Skeletal muscle cell (primary cell): ENCODE results near the gene UGT1A4.

Source experiments
- DNase-seq: peaks from one replicate; pipeline ENCODE4 v3.0.0-alpha.2; 2010; ENCODE audit warnings: low read depth
- H3K4me3 ChIP-seq: 2 replicates; pipeline ENCODE4 v1.5.1; 2011; ENCODE audit warnings: low read depth, mild to moderate bottlenecking, control low read depth, low read length, moderate library complexity

UGT1A4 gene

DNA sequence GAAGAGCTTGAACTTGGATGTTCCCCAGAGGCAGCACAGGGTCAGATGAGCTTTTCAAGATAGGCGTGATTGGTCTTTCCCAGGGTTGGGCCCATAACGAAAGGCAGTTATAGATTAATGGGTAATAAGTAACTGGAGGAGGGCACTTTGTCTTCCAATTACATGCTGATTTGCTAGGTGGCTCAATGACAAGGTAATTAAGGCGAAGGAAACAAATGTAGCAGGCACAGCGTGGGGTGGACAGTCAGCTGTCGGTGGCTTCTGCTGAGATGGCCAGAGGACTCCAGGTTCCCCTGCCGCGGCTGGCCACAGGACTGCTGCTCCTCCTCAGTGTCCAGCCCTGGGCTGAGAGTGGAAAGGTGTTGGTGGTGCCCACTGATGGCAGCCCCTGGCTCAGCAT, at the start of gene UGT1A4:
UGT1A4 (plus strand) TSS at position 185 of the 400 bp plus-strand sequence; CDS start at position 270, 85 bp downstream.
- no peak within 1 kb of the TSS for H3K4me3 ChIP-seq
- no peak for DNase-seq

DNA sequence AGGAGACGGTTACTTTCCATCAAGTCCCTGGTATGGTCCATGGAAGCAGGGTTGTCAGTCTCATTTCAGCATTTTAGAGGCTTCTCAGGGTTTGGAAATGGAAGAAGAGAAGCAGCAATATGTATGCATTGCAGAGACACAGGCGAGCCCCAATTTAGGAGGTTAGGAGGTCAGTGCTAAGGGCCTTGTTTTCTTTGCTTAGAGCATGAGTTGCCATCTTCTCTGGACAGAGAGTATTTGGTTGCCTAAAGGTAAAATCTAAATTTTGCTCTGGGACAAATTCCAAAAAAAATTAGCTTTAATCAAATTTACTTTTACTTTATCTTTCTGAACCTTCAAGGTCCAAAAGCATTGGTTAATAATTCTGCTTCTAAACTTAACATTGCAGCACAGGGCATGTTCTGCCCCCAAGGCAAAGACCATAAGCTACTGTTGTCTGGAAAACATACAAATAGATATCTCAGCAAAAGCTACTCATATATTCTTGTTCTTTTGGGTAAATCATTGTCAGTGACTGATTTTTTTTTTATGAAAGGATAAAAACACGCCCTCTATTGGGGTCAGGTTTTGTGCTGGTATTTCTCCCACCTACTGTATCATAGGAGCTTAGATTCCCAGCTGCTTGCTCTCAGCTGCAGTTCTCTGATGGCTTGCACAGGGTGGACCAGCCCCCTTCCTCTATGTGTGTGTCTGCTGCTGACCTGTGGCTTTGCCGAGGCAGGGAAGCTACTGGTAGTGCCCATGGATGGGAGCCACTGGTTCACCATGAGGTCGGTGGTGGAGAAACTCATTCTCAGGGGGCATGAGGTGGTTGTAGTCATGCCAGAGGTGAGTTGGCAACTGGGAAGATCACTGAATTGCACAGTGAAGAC, 47.0 kb upstream of the UGT1A4 start, which contains the start of gene UGT1A9:
UGT1A9 (plus strand) TSS at position 609 of the 872 bp plus-strand sequence; CDS start at position 646, 37 bp downstream.
- no peak for DNase-seq
- H3K4me3 ChIP-seq = no peak within 1 kb of the TSS

DNA sequence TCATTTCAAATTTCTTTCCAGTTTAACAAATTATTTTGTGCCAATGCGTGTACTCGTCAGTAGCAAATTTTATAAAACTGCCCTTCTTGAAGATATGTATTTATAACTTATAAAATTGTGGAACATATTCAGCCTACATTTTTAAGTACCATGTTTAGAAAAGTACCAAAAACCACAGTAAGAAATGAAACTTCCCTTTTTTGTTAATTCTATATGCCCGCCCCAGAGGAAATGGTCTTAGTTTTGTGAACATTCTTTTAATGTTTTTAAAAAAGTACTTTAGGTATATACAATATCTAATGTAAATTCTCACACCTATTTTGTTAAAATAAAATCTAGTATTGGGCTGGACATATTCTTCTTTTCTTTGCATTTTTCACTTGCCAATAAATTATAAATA, 45.6 kb upstream of the UGT1A4 start:
- H3K4me3 ChIP-seq = no peak overlapping the region
- no peak for DNase-seq

DNA sequence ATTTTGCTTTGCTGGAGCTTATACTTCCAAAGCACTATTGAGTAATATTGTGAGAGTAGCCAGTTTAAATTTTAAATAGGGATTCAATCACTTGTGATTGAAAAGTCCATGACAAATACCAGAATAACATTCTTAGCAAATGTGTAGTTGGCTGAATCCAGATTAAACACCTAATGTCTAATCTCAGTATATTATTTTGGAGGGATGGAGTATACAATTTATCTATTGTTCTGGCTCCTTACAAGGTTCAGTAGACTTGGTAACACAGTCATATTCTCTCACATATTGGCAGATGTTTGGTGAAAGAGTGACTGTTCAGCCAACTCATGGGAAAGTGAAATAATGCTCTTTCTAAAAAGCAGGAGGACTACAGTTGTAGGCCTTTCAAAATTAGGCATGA, 44.6 kb upstream of the UGT1A4 start:
- no peak overlapping the region for H3K4me3 ChIP-seq
- no peak for DNase-seq

DNA sequence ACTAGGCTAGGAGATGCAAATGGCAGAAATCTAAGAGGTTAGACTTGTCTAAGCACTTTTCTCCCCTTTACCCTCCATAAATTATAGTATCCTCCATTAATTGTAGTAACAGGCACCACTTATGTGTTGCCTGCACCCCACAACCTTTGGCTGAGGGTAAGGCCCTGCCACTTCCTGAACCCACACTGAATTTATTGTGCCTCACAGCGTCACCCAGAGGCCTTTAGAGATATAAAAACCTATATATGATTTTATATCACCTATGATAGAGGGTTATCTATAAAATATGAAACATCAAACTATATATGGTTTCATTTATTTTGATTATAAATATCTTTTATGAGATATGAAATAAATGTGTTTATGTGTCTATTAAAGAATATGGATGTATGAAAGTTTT, 44.2 kb upstream of the UGT1A4 start:
- no peak for DNase-seq
- no peak overlapping the region for H3K4me3 ChIP-seq

DNA sequence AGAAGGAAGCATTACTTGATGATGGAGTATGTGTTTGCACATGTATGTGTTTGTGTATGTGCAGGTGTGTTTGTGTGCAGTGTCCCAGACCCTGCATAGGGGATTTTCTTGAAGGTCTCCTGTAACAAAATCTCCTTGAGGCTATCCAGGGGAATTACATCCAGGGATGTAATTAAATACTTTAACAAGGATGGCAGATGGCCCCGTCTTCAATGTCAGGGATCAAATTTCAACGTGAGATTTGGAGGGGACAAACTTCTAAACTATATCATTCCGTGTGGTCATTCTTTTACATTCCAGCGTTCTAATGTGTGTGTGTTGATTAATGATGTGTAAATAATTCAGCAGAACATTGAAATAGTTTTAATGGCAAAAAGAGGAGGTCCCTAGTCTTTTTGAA, 43.5 kb upstream of the UGT1A4 start:
- no peak overlapping the region for H3K4me3 ChIP-seq
- DNase-seq = no peak

DNA sequence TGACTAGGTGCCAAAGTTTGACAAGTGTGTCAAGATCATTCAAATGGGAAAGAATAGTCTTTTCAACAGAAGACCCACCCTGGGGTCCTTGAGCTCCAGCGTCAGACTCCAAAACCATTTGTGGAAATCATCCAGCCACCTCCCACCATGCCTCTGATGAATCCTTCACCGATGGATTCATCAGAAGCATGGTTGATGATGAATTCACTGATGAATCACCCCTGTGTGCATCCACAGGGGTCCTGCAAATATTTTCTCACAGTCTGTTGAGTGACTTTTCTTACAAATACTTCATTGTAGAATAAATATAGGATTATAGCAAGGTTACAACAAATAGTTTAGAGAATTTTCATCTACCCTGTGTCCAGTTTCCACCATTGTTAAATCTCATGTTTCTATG, 42.5 kb upstream of the UGT1A4 start:
- no peak overlapping the region for H3K4me3 ChIP-seq
- no peak for DNase-seq

DNA sequence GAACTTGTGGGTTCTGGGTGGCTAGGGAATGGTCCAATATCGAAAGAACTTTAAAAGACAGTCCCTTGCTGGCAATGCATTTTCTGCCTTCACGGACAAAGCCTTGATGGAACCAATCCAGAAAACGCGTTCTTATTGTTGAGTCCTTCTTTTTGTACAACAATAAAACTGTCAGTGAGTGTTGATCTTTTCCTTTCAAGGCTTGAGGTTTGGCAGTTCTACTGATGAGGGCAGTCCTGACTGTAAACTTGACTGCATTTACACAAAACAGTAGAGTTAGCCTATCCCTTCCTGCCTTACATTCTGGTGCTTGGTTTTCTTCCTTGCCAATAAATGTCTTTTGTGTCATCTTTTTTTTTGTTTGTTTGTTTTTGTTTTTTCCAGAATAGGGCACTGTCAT, 39.3 kb upstream of the UGT1A4 start:
- DNase-seq = no peak
- H3K4me3 ChIP-seq = no peak overlapping the region

DNA sequence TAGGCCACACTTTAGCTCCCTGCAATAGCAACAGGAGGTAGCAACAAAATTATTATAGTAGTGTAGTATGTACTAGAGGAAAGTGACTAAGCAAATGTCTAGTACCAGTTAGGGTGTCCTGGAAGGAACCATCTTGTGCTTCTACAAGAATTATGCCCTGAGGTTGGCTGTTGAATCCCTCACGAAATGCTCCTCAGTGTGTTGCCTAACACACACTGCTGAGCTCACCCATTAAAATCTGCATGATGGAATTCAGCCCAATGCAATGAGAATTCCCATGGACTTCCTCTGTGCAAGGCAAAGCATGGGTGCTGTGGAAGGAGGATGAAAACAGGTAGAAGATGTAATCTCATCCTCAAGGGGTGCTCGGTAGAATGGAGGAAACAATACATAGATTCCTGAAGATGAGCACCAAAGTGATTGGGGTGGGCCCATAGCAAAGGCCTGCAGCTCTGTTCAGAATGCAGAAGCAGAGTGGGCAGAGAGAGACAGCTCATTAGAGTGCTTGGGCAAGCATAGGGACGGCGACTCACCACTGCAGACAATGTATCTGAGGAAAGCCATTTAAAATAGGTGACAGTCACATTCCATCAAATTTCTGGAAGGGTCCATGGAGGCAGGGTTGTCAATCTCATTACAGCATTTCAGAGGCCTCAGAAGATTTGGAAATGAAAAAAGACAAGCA, 38.0 kb upstream of the UGT1A4 start:
- H3K4me3 ChIP-seq = no peak overlapping the region
- no peak for DNase-seq

DNA sequence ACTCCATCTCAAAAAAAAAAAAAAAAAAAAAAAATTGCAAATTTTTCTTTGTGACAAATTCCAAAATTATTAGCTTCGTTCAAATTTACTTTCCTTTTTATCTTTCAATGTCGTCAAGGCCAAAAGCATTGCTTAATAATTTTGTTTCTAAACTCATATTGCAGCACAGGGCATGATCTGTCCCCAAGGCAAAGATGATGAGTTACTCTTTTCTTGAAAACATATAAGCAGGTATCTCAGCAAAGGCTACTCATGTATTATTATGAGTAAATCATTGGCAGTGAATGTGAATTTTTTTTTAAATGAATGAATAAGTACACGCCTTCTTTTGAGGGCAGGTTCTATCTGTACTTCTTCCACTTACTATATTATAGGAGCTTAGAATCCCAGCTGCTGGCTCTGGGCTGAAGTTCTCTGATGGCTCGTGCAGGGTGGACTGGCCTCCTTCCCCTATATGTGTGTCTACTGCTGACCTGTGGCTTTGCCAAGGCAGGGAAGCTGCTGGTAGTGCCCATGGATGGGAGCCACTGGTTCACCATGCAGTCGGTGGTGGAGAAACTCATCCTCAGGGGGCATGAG, 36.9 kb upstream of the UGT1A4 start, which contains the start of gene UGT1A7:
UGT1A7 (plus strand) TSS at position 381 of the 579 bp plus-strand sequence; CDS start at position 418, 37 bp downstream.
- no peak within 1 kb of the TSS for H3K4me3 ChIP-seq
- no peak for DNase-seq

DNA sequence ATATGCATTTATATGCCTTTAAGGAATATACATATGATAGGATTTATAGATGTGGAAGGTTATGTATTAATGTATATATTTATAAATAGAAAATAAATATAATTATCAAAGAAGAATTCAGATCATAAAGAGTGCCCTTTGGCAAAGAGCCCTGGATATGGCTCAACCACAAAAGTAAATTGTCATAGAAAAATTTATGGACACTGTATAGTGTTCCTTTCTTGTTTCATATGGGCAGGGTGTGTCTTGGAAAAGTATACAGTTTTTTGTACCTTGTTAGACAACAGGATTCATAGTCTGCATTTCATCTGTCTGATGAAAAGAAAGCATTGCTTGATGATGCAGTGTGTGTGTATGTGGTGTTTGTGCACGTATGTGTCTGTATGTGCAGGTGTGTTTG, 33.9 kb upstream of the UGT1A4 start:
- no peak overlapping the region for H3K4me3 ChIP-seq
- DNase-seq = no peak

DNA sequence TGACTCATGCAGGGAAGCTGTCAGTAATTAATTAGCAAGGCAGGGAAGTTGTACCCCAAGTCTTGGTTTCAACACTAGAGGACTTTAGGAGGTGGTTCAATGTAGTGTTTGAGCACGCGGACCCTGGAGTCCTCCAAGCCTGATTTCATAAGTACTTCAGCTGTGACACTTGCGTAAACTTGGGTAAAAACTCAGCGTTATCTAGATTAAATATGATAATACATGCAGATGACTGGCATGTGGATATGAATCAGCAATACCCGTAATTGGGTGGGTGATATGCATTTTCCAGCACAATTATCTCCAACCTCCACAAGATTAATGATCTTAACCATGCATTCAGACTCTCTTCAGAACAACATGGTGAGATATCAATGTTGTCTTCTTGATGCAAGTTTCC, 31.6 kb upstream of the UGT1A4 start:
- DNase-seq = no peak
- H3K4me3 ChIP-seq = no peak overlapping the region

DNA sequence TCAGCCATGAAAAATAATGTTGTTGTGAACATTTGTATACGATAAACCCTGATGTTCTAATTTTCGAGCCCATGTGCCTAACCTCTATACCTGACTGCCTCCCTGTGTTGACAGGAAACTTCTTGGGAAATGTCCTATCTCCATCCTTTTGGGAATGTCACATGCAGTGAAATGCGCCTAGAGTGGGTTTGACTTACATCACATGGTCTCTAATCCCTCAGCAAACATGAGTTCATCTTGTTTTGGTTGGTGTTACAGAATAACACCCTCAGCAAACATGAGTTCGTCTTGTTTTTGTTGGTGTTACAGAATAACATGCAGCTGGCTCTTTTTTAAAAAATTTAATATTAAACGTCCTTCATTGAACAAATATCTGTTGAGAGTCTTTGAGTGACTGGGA, 30.2 kb upstream of the UGT1A4 start:
- no peak for DNase-seq
- H3K4me3 ChIP-seq = no peak overlapping the region

DNA sequence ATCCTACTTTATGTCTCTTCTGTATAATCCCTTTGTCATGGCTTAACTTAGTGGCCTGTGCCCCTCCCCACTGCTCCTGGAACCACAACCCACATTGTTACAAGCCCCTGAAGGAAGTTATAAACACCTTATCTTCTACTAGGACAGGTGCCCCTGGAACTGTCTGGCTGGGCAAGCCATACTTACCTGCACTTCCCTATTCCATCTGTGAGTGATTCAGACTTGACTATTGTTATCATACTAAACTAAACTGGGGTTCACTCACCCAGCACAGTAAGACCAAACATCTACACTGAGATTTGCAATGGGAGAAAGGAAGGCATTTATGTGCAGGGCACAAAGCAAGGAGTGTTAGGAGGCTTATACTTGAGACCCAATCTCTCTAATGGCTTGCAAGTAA, 29.5 kb upstream of the UGT1A4 start:
- no peak for DNase-seq
- H3K4me3 ChIP-seq = no peak overlapping the region

DNA sequence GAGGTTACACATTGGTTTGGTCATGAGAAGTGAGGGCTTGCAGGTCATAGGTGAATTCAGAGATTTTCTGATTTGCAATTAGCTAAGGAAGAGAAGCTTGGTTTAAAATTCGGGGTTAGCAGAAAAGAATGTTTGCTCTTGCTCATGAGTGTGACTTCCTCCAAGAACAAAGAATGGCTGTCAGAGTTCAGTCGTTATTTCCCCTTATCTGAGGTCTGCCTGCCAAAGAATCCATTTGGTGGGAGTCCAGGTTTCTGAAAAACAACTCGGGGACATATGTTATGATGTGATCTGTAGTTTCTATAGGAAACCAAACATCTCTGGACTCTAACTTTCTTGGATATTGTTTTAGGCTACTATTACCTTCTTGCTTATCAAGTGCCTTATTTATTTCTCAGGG, 29.0 kb upstream of the UGT1A4 start:
- H3K4me3 ChIP-seq = no peak overlapping the region
- DNase-seq = no peak

DNA sequence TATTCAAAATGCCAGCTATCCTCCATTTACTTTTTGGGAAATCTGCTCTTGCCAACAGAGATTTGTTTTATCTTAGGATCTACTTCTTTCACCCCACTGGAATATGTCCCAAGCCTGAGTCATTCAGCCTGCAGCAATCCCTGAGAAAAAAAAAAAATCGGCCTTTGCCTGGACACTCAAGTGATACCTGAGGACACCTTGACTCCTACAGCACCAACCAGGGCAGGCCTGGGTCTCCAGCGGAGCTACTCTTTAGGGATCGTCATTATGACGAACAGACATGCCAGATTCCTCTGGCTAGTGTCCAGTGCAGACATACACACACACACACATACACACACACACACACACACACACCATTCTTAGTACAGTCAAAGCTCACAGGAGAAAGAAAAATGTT, 28.1 kb upstream of the UGT1A4 start:
- DNase-seq = no peak
- H3K4me3 ChIP-seq = no peak overlapping the region

DNA sequence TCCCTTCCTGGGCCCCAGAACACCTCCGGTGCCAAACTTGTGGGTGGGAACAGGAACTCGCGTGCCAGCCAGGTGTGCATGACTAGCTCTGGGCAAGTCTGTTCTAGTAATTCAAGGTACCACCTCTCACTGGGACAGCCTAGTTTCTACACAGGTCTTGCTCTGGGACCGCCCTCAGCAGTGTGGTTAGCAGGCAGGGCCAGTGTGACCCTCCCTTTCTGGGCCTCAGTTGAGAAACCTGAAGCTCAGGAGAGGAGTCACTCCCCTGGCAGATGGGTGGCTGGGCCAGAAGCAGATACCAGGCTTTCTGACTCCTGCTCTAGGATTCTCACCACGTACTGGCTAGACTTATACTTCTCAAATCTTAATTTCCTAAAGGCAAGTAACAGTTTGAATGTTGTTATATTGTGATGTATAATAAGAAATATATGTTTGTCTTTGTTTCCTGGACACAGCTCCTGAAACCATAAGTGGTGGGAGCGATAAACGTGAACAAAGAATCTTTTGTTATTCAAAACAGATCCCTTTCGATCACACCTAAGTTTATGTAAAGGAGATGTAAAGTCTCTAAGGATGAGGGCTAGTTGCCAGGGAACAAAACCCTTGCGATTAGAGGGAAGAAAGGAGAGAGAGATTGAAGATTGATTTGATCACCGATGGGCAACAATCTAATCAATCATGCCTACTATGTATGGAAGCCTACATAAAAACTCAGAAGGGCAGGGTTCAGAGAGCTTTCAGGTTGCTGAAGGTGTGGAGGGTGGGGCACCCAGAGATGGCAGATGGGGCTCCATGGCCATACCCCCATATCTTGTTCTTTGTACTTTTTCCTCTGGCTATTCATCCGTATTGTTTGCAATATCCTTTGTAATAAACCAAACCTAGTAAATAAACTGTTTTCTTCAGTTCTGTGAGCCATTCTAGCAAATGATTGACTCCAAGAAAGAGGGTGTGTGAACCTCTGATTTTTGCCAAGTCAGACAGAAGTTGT, 26.8 kb upstream of the UGT1A4 start:
- H3K4me3 ChIP-seq = no peak overlapping the region
- DNase-seq = no peak

DNA sequence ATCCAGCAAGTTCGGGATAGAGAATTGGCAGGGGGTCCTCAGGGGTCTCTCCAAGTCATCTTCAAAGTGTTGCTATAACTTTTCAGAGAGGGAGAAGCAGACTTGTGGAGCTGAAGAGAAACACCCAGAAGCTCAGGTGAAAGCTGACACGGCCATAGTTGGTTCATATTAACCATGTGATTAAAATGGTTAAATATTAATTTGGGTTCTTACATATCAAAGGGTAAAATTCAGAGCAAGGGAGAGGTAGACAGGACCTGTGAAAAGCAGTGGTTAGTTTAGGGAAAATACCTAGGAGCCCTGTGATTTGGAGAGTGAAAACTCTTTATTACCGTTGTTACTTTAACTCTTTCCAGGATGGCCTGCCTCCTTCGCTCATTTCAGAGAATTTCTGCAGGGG, 25.9 kb upstream of the UGT1A4 start, which contains the start of gene UGT1A6:
UGT1A6 (plus strand) TSS at position 243 of the 400 bp plus-strand sequence; CDS start at position 358, 115 bp downstream.
- H3K4me3 ChIP-seq = no peak within 1 kb of the TSS
- DNase-seq = no peak

DNA sequence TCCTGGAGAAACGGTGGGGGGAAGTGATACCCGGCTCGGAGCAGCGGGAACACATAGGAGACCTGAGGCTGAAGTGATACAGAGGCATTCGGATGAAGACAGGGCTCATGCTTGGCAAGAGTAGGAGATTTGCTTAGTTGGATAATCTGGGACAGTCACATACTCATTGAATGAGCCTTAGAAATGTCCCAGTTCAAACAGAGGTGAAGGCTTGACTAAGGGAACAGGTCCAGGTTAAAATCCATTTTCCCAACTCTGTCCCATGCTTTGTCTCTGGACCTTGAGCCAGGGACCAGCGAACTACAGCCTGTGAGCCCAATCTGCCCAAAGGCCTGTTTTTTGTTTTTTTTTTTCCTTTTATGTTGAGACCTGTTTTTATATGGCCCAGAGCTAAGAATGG, 24.6 kb upstream of the UGT1A4 start:
- H3K4me3 ChIP-seq = no peak overlapping the region
- no peak for DNase-seq
